Measurements from ENCODE around the gene ZNF438.
"Not testable (repeated sequence)": the region's sequence is repeated elsewhere in the genome, so short reads cannot be mapped to it uniquely, and the experiment has no call there.

The ZNF438 gene

DNA sequence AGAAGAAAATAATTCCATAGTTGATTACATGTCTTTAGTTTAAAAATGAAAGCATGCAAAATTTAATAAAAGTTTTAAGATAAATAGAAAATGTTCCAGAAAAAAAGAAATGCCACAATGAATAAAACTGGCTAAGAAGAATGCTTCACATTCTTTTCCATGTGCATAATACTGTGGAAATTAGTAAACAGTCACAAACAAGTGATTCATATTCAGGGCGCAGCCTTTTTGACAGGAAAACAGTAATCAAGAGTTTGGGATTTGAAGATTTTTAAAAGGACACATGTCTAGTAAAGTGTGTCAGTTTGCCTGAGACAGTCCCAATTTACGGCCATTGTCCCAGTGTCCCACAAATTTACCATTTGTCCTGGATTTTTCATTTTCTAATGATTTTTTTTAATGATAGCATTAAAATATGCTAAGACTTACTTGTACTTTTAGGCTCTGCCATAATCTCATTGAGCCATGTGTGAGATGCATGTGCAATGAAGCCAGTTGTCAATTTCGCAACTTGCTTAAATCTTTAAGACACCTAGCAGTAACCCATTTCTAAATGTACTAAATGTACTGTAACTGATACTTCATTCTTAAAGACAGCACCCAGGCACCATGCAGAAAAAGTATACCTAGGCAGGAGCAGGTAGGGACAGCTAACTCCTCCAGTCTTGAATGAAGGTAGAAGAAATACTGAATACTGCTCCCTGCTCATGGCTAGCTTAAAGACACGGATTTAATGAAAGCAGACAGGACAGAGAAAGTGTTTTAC lies 46.9 kb downstream of the ZNF438 start:
- FAIRE-seq: no peak

GRCh38 chr10:30983209-30983608 lies 48.5 kb downstream of the ZNF438 start:
- not testable (repeated sequence) for FAIRE-seq

- FAIRE-seq: no peak
Observed at GRCh38 chr10:30980951-30981616, 50.6 kb downstream of the ZNF438 start.

- no peak for FAIRE-seq
Observed at GRCh38 chr10:30979956-30980355, 51.7 kb downstream of the ZNF438 start.

DNA sequence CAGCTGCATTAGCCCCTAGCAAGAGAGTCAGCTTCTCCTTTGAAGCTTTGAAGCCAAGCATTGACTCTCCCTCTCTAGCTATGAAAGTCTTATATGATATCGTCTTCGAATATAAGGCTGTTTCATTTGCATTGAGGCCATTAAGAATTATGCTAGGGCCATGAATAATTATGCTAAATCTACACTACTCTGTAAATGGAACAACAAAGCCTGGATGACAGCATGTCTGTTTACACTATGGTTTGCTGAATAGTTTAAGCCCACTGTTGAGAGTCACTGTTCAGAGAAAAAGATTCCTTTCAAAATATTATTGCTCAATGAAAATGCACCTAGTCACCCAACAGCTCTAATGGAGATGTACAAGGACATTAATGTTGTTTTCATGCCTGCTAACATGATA lies 52.8 kb downstream of the ZNF438 start:
- FAIRE-seq: no peak

GRCh38 chr10:30977385-30977784 lies 54.3 kb downstream of the ZNF438 start:
- no peak for FAIRE-seq

DNA sequence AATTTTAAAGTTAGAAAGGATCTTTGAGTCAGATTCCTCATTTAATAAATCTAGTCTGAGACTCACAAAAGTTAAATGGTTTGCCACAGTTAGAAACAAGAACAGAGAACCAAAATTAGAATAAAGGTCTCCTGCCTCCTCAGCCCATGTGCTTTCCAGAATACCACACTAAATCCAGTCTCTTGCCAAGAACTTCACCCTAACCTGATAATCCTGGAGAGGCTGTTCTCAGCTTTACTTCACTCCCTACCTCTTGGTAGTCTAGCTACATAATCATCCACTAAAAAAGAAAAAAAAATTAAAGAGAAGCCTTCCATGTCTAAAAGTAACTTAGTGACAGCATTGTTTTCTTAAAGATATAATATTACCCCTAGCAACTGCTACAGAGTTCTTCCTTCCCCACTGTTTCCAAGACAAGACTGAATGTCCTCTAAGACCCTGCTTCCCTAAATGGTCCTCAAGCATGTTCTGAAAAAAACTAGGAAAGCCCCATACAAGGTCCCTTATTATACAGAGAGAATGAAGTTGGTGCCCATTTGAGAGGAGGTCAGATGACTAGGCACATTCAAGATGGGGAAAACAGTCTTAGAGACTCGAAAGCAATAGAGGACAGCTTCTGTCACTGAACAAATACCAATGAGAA lies 56.8 kb downstream of the ZNF438 start:
- no peak for FAIRE-seq

DNA sequence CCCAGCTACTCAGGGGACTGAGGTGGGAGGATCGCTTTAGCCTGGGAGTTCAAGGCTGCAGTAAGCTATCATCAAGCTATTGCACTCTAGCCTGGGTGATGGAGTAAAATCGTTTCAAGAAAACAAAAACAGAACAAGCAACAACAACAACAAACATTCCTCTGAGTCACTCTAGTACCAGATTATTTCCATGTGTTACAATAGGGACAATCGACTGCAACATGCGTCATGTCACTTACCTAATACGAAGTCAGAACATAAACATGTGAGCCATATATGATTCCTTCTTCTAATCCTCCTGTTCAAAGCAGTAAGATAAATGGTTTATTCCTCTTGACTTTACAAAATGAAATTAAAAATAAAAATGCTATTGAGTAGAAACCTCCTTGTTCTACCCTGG lies 57.3 kb downstream of the ZNF438 start:
- no peak for FAIRE-seq

DNA sequence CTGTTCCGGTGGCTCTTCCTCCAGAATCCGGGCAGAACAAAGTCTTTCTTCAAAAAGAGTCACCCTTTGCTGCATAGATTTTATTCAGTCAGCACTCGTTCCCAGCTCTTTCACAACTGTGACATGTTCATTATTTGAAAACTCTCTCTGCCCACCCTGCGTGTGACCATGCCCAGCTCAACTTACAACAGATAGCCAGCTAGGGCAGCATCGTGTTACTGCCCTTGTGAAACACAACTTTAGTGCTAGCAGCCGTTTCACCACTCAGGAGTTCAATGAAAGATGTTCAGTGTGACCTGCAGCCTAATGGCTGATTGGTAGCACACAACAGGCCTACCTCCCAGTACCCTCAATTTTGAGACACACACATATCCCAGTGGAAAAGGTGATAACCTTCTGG lies 57.9 kb downstream of the ZNF438 start:
- FAIRE-seq: no peak

DNA sequence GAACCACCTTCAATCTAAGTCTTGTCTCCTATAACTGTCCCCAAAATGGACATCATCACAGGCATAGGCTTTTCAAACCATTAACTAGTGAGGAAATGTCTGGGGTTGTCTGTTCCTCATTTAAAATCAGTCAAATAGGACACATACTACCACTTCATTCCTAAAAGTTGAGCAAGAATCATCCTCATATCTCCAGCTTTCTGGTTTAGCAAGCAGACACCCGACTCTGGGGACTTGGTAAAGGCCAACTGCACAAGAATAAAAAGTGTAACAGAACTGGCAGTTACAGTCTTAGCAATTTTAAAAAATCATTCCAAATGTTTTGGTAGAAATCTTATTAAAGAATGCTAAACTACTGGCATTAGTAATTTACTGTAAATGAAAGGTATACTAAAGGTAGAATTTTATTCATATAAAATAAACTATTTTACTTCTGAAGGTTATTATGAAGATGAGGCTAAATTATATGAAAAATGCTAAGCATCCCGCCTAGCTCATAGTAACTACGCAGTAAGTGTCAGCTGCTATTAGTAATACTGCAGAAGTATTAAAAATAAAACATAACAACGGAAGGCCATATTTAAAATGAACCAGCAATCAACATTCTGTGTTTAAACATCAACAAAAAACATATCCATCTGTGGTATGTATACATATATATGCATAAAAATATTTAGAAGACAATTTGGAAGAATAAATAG lies 60.8 kb downstream of the ZNF438 start:
- no peak for FAIRE-seq

DNA sequence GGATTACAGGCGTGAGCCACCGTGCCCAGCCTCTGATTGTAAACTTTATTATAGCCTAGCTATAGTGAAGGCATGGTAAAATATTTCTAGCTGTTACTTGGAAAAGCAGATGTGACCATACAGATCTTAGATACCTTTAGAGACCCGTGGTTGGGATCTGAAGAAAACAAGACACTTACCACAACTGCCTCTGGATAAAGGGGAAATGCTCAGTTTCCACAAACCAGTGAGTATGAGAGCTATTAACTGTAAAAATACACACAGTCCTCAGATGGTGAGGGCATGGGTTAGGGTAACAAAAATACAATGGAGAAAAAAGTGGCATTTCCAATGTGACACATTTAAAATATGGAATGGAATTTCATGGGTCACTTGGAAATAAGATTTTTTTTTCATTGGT lies 63.0 kb downstream of the ZNF438 start:
- FAIRE-seq: no peak

DNA sequence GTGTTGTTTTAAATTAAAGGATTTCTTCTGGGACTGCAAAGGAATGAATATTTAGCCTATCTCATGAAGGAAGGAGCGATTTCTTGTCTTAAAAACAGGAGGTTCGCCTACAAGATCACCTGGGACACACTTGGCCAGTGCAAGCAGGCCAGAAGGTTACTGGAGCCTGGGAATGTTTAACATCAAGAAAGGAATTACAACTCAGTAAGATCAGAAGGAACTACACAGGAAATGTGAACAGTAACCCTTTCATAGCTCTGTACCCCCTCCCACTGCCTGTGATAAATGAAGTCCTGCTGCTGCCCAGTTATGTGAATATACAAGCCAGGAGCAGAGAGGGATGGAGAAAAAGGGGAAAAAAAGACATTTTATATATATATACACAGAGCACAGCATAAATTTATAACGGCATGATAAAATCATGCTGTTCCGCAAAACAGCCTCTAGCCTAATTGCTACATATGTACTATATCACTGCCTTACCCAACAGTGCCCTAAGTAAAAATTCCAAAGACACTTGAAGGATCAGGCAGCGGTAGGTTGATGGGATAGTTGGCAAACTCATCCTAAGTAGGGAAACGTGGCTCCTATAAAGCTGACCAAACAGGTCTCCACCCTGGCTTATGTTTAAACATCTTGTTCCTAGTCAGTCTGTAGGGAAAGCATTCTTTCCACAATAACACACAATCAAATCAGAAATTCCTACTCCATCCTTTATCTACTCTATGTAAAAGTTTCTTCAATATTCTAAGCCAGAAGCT lies 63.8 kb downstream of the ZNF438 start:
- FAIRE-seq: no peak

DNA sequence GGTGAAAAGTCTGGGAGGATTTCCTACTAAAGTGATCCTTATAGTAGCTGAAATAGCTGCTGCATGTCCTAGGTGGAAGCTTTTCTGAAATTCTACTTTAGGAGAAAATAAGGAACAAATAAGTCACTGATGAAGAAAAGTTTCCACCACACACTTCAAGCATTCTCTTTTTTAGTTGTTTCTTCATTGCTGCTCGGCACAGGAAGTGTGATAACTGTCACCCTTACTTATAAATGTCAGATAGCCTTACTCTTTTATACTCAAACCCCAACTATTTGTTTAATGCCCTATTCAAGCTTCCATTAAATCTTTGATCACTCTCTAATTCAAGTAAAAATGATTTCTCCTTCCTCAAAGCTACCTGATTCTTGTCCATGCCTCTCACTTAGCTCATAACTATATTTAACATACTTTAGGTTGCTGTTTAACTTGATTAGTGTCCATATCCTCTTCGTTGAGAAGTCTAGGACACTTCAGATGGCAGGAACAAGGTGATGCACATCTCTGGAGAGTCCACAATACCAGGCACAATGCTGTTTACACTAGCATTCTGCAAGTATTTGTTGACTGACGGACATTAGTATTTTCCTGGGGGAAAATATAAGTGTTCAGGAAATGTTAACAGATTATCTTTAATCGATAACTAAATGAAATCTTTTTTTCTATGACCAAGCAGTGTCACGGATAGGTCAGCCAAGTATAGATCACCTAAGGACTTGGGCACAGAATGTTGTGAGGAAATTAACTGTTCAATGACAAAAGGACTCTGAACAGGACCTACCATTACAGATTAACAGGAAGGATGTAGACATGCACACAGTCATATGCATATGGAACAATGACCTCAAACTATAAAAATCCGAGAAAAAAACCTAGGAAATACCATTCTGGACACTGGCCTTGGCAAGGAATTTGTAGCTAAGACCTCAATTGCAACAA lies 67.4 kb downstream of the ZNF438 start:
- FAIRE-seq: no peak

- no peak for FAIRE-seq
Observed at GRCh38 chr10:30962522-30962921, 69.1 kb downstream of the ZNF438 start.

DNA sequence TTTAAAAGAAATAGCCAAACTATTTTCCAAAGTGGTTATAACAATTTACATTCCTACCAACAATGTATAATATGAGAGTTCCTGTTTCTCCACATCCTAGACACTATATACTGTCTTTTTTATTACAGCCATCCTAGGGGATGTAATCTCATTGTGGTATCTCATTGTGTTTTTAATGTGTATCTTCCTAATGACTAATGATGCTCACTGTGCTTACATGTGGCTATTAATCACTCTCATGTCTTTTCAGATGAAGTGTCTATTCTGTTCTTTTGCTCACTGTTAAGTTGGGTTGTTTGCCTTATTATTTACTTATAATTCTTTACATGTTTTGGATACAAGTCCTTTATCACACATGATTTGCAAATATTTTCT lies 71.8 kb downstream of the ZNF438 start:
- FAIRE-seq: no peak

DNA sequence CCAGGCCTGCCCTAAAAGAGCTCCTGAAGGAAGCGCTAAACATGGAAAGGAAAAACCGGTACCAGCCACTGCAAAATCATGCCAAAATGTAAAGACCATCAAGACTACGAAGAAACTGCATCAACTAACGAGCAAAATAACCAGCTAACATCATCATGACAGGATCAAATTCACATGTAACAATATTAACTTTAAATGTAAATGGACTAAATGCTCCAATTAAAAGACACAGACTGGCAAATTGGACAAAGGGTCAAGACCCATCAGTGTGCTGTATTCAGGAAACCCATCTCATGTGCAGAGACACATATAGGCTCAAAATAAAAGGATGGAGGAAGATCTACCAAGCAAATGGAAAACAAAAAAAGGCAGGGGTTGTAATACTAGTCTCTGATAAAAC lies 82.4 kb downstream of the ZNF438 start:
- not testable (repeated sequence) for FAIRE-seq

- no peak for FAIRE-seq
Observed at GRCh38 chr10:30944005-30944404, 87.7 kb downstream of the ZNF438 start.

DNA sequence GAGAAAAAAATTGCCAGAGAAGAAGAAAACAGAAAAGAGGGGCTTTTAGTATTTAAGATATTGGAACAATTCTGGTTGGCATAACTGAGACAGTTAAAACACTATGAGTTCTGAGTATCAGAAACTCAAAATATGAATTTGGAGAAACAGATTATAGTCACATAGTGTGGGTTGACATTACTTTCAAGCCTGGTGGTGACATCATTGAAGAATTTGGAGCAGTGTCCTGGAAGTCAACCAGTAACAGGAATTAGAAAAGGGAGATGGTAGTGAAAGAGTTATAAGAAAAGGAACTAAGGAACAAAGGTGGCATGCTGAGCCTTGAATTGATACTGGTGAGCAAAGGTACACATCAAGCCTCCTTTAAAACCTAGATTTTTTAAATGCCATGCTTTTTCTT lies 88.2 kb downstream of the ZNF438 start:
- no peak for FAIRE-seq

DNA sequence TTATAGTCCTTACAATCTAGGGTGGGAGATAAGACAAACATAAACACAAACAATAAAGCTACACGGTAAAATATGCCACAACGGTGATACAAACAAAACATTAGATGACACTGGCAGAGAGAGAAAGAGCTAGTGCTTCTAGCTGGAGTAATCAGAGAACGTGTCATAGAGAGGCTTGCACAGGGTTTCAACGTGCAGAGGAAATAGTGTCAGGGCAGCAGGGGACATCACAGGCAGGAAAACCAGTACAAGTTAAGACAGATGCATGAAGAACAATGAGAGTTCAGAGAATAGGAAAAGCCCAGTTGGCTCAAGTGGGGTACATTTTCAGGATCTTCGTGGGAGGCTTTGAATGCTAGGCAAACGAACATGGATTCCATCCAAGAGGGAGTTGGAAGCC lies 91.4 kb downstream of the ZNF438 start:
- no peak for FAIRE-seq

DNA sequence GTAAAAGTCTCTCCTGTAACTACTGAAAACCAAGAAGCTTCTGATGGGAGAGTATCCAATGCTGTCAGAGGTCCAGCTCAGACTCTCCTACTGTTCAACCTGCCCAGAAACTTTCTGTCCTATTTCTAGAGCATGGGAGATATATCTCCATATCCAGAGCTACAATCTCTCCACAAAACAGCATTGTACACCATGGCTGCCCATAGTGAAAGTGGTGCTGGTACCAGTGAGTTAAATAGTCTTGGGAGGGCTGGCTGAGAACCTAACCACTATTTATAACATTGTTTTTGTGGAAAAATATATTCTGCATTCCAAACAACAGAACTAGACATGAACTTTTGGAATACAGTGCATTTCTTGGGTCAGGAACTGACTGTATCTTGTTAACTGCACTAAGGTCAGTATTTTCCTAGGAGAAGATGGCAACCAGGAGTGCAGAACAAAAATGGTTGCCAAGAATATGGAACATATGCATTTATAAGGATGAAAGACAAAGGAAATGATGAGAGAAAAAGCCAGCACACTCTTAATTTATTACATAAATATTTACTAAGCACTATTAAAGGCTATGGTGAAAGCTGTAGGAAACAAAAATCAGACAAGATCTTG lies 91.9 kb downstream of the ZNF438 start:
- FAIRE-seq: no peak

DNA sequence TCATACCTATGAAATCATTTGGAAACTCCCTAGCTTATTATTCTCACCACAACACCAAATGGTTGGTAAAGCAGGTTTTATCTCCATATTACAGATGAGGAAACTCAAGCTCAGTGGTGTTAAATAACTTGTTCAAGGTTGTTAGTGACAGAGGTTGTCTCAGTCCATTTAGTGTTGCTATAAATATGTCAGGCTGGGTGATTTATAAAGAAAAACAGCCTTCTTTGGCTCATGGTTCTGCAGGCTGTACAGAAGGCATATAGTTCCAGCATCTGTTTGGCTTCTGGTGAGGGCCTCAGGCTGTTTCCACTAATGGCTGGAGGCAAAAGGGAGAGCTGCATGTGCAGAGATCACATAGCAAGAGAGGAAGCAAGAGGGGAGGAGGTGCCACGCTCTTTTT lies 96.6 kb downstream of the ZNF438 start:
- FAIRE-seq: no peak

All from TTC549 (cell line).